ENCODE data around the gene RBM15B.

DNA sequence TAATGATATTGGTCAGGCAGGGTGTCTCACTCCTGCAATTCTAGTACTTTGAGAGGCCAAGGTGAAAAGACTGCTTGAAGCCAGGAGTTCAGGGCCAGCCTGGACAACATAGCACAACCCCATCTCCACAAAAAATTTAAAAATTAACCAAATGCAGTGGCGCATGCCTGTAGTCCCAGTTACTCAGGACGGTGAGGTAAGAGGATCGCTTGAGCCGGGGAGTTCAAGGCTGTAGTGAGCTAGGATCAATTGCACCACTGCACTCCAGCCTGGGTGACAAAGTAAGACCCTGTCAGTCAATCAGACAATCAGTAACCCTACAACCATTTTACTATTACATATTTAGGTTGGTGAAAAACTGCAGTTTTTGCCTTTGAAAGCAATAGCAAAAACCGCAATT, 43.0 kb downstream of the RBM15B start:
- TF ChIP-seq CTCF (IDR thresholded peaks at IDR 0.05; ENCODE audit: low read depth, low read length), result no peak
- TF ChIP-seq EZH2phosphoT487 (IDR thresholded peaks at IDR 0.05; ENCODE audit: low read depth), result no peak
